Fibroblast of mammary gland (primary cell): ENCODE data around the gene SPSB2.

ENCODE experiments used
- DNase-seq: peaks from one replicate; pipeline ENCODE4 v3.0.0-alpha.2; 2010; ENCODE audit warnings: low read depth
- H3K4me3 ChIP-seq: 2 replicates; pipeline ENCODE4 v1.5.1; 2011; ENCODE audit warnings: low read depth, mild to moderate bottlenecking, low read length, moderate library complexity; ENCODE audit not compliant: control insufficient read depth
- CTCF ChIP-seq: conservative IDR thresholded peaks from 2 replicates; pipeline ENCODE4 v1.5.1; 2011; ENCODE audit warnings: low read depth, low read length, inconsistent platforms; ENCODE audit not compliant: control insufficient read depth, insufficient read depth

Gene SPSB2

GRCh38 chr12:6825398-6826124, 47.5 kb downstream of the SPSB2 start:
- peak; percentile 85 for DNase-seq
- peak; percentile 96 for TF ChIP-seq CTCF
- peak overlapping the region; percentile 48 for H3K4me3 ChIP-seq

GRCh38 chr12:6824901-6825381, 48.2 kb downstream of the SPSB2 start:
- no peak for TF ChIP-seq CTCF
- DNase-seq = peak; percentile 60
- H3K4me3 ChIP-seq = peak overlapping the region; percentile 48

- no peak for DNase-seq
- H3K4me3 ChIP-seq = no peak overlapping the region
- no peak for TF ChIP-seq CTCF
These were observed 48.9 kb downstream of the SPSB2 start for GRCh38 chr12:6824085-6824775.

GRCh38 chr12:6823182-6824084, 49.7 kb downstream of the SPSB2 start:
- H3K4me3 ChIP-seq = no peak overlapping the region

GRCh38 chr12:6822426-6823135, 50.5 kb downstream of the SPSB2 start:
- TF ChIP-seq CTCF = no peak
- no peak for DNase-seq
- no peak overlapping the region for H3K4me3 ChIP-seq

More at GRCh38 chr12:6823182-6824084, 49.7 kb downstream of the SPSB2 start:
- no peak for DNase-seq
- TF ChIP-seq CTCF = no peak

- peak within 1 kb of the TSS; percentile 41 for H3K4me3 ChIP-seq
- TF ChIP-seq CTCF = no peak
- DNase-seq = no peak
These were observed 51.3 kb downstream of the SPSB2 start, which contains the start of gene GPR162 for GRCh38 chr12:6821591-6822425. TSS of gene GPR162 (plus strand) at chr12:6821821. CDS start at chr12:6823899, 2,078 bp downstream.
